ENCODE data around the gene PHF11.
"Not testable (repeated sequence)": the region's sequence is repeated elsewhere in the genome, so short reads cannot be mapped to it uniquely, and the experiment has no call there.

The PHF11 gene

DNA sequence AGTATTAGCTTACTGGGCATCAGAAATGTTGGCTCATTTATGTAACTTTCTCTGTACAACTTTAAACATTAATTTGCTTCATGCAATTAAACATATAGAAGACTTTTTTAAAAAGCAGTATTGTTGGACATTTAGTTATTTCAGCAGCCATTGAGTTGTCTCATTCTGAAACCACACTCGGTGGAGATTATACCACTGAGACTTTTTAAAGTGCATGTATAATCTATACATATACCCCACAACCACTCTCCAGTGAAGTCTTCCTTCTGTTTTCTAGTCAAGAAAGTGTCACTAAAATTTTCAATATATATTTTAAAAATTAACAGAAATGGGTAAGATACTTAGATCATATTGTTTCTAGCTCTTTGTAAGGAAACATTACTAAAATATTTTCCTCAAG, 36.2 kb upstream of the PHF11 start:
- H3K4me1 ChIP-seq (ENCODE audit: control insufficient read depth, insufficient read depth, low read length) = no peaks in the 10 kb centered on the region
- DNase-seq (ENCODE audit: low read depth, low spot score) = no peak
- H3K4me3 ChIP-seq (ENCODE audit: low read length) = no peak overlapping the region
- no peaks in the 10 kb centered on the region for H3K27me3 ChIP-seq (ENCODE audit: control insufficient read depth, insufficient read depth, low read length)
- no peak overlapping the region for H3K27ac ChIP-seq (ENCODE audit: low read length)
- peaks cover 3% of the 10 kb centered on the region; the same call in 1 of the 2 replicates for H3K36me3 ChIP-seq (ENCODE audit: control insufficient read depth, insufficient read depth, low read length)
- H3K9me3 ChIP-seq (ENCODE audit: control insufficient read depth, insufficient read depth, low read length) = peaks cover 1% of the 10 kb centered on the region; the same call in 1 of the 2 replicates
- WGBS (ENCODE audit: insufficient coverage, insufficient read length) = no CpG with 5 or more reads among the region's 1 CpG

DNA sequence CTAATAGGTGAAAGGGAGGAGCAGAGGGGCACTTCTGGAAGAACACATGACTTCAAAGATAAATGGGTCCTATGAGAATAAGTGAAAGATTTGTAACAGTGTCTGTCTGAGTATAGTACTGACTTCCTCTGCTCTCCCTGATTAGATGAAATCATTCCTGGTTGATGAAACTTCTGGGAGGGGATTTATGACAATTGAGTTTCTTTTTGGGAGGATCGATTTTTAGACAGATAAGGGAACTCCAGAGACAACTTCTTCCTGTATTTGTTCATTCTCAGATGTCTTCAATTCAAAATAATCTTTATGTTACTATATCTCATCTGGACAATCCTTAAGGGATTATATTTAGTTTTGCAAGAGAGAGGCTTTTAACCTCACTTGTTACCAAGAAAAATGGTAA, 31.7 kb upstream of the PHF11 start:
- Histone ChIP-seq H3K4me3 (ENCODE audit: low read length) (no peak overlapping the region), H3K27me3 (ENCODE audit: control insufficient read depth, insufficient read depth, low read length) (no peaks in the 10 kb centered on the region), H3K36me3 (ENCODE audit: control insufficient read depth, insufficient read depth, low read length) (peaks cover 3% of the 10 kb centered on the region; the same call in 1 of the 2 replicates), H3K27ac (ENCODE audit: low read length) (no peak overlapping the region), H3K4me1 (ENCODE audit: control insufficient read depth, insufficient read depth, low read length) (no peaks in the 10 kb centered on the region), H3K9me3 (ENCODE audit: control insufficient read depth, insufficient read depth, low read length) (peaks cover 1% of the 10 kb centered on the region; the same call in 1 of the 2 replicates)
- WGBS (ENCODE audit: insufficient coverage, insufficient read length) = no CpG with 5 or more reads among the region's 1 CpG
- no peak for DNase-seq (ENCODE audit: low read depth, low spot score)

DNA sequence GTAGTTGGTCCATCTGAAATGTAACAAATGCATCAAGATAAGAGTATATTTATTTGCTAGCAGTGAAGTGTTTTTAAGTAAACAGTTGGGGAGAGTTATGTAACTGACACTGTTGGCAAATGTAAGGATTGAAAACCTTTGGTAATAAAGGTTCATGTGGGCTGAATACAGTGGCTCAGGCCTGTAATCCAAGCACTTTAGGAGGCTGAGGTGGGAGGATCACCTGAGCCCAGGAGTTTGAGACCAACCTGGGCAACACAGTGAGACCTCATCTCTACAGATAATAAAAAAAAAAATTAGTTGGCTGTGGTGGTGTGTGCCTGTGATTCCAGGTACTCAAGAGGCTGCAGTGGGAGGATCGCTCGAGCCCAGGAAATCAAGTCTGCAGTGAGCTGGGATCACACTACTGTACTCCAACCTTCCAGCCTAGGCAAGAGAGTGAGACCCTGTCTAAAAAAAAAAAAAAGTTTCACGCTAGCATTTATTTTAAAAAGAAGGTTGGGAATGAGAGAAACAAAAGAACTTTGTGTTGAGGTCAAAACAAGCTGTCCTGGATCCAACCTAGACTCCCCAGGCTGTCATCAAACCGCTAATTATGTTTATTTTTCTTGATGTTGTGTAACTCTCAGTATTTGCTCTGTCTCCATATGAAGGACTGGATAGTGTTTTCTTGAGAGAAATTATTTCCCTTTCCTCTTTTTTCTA, 31.0 kb upstream of the PHF11 start:
- no peak overlapping the region for H3K27ac ChIP-seq (ENCODE audit: low read length)
- H3K4me3 ChIP-seq (ENCODE audit: low read length) = no peak overlapping the region
- H3K27me3 ChIP-seq (ENCODE audit: control insufficient read depth, insufficient read depth, low read length) = no peaks in the 10 kb centered on the region
- DNase-seq (ENCODE audit: low read depth, low spot score) = no peak
- no CpG with 5 or more reads among the region's 4 CpGs for WGBS (ENCODE audit: insufficient coverage, insufficient read length)
- no peaks in the 10 kb centered on the region for H3K4me1 ChIP-seq (ENCODE audit: control insufficient read depth, insufficient read depth, low read length)
- peaks cover 3% of the 10 kb centered on the region; the same call in 1 of the 2 replicates for H3K36me3 ChIP-seq (ENCODE audit: control insufficient read depth, insufficient read depth, low read length)
- peaks cover 1% of the 10 kb centered on the region; the same call in 1 of the 2 replicates for H3K9me3 ChIP-seq (ENCODE audit: control insufficient read depth, insufficient read depth, low read length)

DNA sequence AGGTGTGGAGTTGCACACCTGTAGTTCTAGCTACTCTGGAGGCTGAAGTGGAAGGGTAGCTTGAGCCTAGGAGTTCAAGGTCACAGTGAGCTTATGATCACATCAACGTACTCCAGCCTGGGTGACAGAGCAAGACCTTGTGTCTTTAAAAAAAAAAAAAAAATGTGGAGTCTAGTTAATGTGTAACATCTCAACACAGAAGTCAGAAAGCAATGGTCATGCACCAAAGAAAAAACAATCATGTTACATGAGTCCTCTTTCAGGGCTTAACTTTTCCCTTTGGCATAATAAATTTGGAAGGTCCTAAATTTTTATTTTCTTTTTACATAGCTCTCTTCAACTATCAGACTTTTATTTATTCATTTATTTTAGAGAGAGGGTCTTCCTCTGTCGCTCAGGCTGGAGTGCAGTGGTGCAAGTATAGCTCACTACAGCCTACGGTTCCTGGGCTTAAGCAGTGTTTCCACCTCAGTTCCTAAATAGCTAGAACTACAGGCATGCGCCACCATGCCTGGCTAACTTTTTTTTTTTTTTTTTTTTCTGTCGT, 29.4 kb upstream of the PHF11 start:
- peaks cover 1% of the 10 kb centered on the region; the same call in 1 of the 2 replicates for H3K9me3 ChIP-seq (ENCODE audit: control insufficient read depth, insufficient read depth, low read length)
- no peak for DNase-seq (ENCODE audit: low read depth, low spot score)
- H3K36me3 ChIP-seq (ENCODE audit: control insufficient read depth, insufficient read depth, low read length) = peaks cover 3% of the 10 kb centered on the region; the same call in 1 of the 2 replicates
- no CpG with 5 or more reads among the region's 5 CpGs for WGBS (ENCODE audit: insufficient coverage, insufficient read length)
- H3K27me3 ChIP-seq (ENCODE audit: control insufficient read depth, insufficient read depth, low read length) = no peaks in the 10 kb centered on the region
- H3K4me1 ChIP-seq (ENCODE audit: control insufficient read depth, insufficient read depth, low read length) = no peaks in the 10 kb centered on the region
- no peak overlapping the region for H3K27ac ChIP-seq (ENCODE audit: low read length)
- H3K4me3 ChIP-seq (ENCODE audit: low read length) = no peak overlapping the region

DNA sequence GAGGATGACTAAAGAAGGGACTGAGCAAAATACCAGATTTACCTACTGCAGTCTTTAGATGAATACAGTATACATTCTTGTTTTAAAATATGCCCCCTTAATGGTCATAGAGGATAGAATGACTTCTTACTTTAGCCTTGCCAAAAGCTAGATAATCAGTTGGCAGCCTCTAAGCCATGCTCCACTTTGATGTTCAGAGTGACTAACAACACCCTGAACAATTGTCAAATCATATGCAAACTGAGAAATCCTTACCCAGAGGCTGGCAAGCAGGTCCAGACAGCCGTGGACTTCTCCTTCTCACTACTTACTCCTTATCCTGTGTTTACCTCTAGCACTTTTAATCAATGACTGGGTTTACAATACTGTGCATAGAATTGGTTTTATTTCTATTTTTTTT, 23.6 kb upstream of the PHF11 start:
- Histone ChIP-seq H3K27ac (ENCODE audit: low read length) (no peak overlapping the region), H3K9me3 (ENCODE audit: control insufficient read depth, insufficient read depth, low read length) (no peaks in the 10 kb centered on the region)

DNA sequence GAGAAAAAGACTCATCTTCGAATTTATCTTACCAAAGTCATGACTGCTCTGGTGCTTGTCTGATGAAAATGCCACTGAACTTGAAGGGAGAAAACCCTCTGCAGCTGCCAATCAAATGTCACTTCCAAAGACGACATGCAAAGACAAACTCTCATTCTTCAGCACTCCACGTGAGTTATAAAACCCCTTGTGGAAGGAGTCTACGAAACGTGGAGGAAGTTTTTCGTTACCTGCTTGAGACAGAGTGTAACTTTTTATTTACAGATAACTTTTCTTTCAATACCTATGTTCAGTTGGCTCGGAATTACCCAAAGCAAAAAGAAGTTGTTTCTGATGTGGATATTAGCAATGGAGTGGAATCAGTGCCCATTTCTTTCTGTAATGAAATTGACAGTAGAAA, 19.2 kb upstream of the PHF11 start:
- Histone ChIP-seq H3K36me3 (ENCODE audit: control insufficient read depth, insufficient read depth, low read length) (no peaks in the 10 kb centered on the region), H3K9me3 (ENCODE audit: control insufficient read depth, insufficient read depth, low read length) (no peaks in the 10 kb centered on the region), H3K27me3 (ENCODE audit: control insufficient read depth, insufficient read depth, low read length) (no peaks in the 10 kb centered on the region), H3K4me3 (ENCODE audit: low read length) (no peak overlapping the region), H3K4me1 (ENCODE audit: control insufficient read depth, insufficient read depth, low read length) (no peaks in the 10 kb centered on the region), H3K27ac (ENCODE audit: low read length) (no peak overlapping the region)
- no peak for DNase-seq (ENCODE audit: low read depth, low spot score)
- WGBS (ENCODE audit: insufficient coverage, insufficient read length) = no CpG with 5 or more reads among the region's 7 CpGs

More for the DNA sequence above, 23.6 kb upstream of the PHF11 start:
- Histone ChIP-seq H3K4me3 (ENCODE audit: low read length) (no peak overlapping the region), H3K27me3 (ENCODE audit: control insufficient read depth, insufficient read depth, low read length) (no peaks in the 10 kb centered on the region), H3K4me1 (ENCODE audit: control insufficient read depth, insufficient read depth, low read length) (no peaks in the 10 kb centered on the region), H3K36me3 (ENCODE audit: control insufficient read depth, insufficient read depth, low read length) (no peaks in the 10 kb centered on the region)
- WGBS (ENCODE audit: insufficient coverage, insufficient read length) = no CpG with 5 or more reads among the region's 1 CpG
- no peak for DNase-seq (ENCODE audit: low read depth, low spot score)

DNA sequence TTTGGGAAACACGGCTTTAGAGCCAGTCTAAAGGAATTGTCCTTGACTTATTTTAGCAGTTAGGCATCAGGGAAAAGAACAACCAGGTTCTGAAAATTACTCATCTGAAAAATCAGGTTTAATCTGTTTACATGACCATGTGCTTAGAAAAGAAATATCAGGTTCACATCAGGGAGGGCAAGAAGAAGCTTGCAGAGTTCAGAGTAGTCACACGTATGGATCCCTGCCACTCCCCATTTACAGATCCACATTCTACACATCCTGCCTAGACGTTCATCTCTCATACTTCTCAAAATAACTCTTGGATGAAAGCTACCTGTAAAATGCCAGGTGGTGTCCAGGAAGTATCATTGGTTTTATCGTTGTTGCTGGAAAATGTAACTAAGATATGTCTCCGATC, 14.0 kb upstream of the PHF11 start:
- no peak overlapping the region for H3K27ac ChIP-seq (ENCODE audit: low read length)
- H3K4me1 ChIP-seq (ENCODE audit: control insufficient read depth, insufficient read depth, low read length) = no peaks in the 10 kb centered on the region
- no peaks in the 10 kb centered on the region for H3K9me3 ChIP-seq (ENCODE audit: control insufficient read depth, insufficient read depth, low read length)
- no peaks in the 10 kb centered on the region for H3K27me3 ChIP-seq (ENCODE audit: control insufficient read depth, insufficient read depth, low read length)
- DNase-seq (ENCODE audit: low read depth, low spot score) = no peak
- no peaks in the 10 kb centered on the region for H3K36me3 ChIP-seq (ENCODE audit: control insufficient read depth, insufficient read depth, low read length)
- H3K4me3 ChIP-seq (ENCODE audit: low read length) = no peak overlapping the region
- no CpG with 5 or more reads among the region's 5 CpGs for WGBS (ENCODE audit: insufficient coverage, insufficient read length)

DNA sequence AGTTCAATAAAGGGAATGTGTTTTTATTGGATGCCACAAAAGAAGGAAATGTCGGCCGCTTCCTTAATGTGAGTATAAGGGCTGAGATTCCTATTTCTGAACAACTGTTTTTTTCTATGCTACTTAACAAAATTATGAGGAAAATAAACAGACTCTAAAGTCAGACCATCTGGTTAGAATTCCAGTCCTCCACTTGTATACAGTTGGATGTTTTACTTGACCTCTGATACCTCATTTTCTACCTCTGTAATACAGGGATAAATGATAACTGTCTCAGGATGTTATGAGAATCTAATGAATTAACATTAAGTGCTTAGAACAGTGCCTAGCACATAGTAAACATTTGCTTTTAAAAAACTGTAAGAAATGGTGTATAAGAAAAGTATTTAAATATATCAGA, 7.2 kb upstream of the PHF11 start:
- Histone ChIP-seq H3K4me1 (ENCODE audit: control insufficient read depth, insufficient read depth, low read length) (no peaks in the 10 kb centered on the region), H3K36me3 (ENCODE audit: control insufficient read depth, insufficient read depth, low read length) (no peaks in the 10 kb centered on the region), H3K4me3 (ENCODE audit: low read length) (no peak overlapping the region), H3K9me3 (ENCODE audit: control insufficient read depth, insufficient read depth, low read length) (no peaks in the 10 kb centered on the region), H3K27ac (ENCODE audit: low read length) (no peak overlapping the region), H3K27me3 (ENCODE audit: control insufficient read depth, insufficient read depth, low read length) (no peaks in the 10 kb centered on the region)
- DNase-seq (ENCODE audit: low read depth, low spot score) = no peak
- WGBS (ENCODE audit: insufficient coverage, insufficient read length) = no CpG with 5 or more reads among the region's 2 CpGs

DNA sequence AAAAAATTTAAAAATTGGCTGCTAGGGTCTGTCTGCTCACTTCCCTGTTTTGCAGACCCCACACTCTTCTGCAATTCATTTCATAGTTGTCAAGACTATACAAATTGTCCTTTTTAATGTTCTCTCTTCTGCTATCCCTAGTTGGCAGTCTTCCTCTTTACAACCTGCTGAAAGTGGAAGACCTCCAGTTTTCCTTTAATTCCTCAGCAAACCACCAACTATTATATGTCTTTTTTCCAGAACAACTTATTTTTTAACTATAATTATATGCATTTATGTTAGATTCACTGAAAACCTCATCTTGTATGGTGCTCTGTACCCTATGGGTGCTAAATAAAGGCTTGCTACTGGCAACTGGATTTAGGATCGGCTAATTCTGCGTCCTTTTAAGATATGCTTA, 1.1 kb upstream of the PHF11 start:
- Histone ChIP-seq H3K4me3 (ENCODE audit: low read length) (no peak overlapping the region), H3K27me3 (ENCODE audit: control insufficient read depth, insufficient read depth, low read length) (no peaks in the 10 kb centered on the region), H3K27ac (ENCODE audit: low read length) (no peak overlapping the region), H3K4me1 (ENCODE audit: control insufficient read depth, insufficient read depth, low read length) (no peaks in the 10 kb centered on the region), H3K9me3 (ENCODE audit: control insufficient read depth, insufficient read depth, low read length) (no peaks in the 10 kb centered on the region), H3K36me3 (ENCODE audit: control insufficient read depth, insufficient read depth, low read length) (no peaks in the 10 kb centered on the region)
- WGBS (ENCODE audit: insufficient coverage, insufficient read length) = no CpG with 5 or more reads among the region's 2 CpGs
- no peak for DNase-seq (ENCODE audit: low read depth, low spot score)

DNA sequence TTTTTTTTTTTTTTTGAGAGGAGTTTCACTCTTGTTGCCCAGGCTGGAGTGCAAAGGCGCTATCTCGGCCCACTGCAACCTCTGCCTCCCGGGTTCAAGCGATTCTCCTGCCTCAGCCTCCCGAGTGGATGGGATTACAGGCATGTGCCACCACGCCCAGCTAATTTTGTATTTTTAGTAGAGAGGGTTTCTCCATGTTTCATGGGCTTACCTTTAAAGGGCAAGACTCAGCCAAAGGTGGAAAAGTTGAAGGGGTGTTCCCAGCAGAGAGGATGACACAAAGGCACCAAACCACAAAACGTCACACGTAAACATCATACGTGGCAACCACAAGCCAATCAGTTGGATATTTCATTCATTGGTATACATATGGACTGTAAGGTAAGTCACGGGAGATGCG, 1.1 kb downstream of the PHF11 start:
- not testable (repeated sequence) for H3K4me1 ChIP-seq (ENCODE audit: control insufficient read depth, insufficient read depth, low read length); DNase-seq (ENCODE audit: low read depth, low spot score); H3K4me3 ChIP-seq (ENCODE audit: low read length); H3K36me3 ChIP-seq (ENCODE audit: control insufficient read depth, insufficient read depth, low read length); H3K27me3 ChIP-seq (ENCODE audit: control insufficient read depth, insufficient read depth, low read length); H3K27ac ChIP-seq (ENCODE audit: low read length); H3K9me3 ChIP-seq (ENCODE audit: control insufficient read depth, insufficient read depth, low read length)
- WGBS (ENCODE audit: insufficient coverage, insufficient read length) = no CpG with 5 or more reads among the region's 11 CpGs

DNA sequence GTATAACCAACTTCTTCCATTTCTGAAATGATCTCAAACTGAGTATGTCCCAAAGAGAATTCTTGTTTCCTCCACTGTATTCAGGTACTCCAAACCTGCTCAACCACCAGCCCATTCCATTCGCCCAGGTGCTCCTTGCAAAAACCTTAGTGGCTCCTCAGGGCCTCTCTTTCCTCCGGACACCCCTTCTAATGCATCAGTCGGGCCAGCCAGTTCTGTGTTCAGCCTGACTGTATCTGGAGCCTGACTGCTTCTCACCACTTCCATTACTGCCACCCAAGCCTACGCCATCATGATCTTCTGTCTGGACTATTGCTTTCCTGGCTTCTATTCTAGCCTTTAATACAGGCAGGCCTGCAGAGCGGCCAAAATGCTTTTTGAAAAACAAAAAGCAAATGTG, 1.5 kb downstream of the PHF11 start:
- no peaks in the 10 kb centered on the region for H3K4me1 ChIP-seq (ENCODE audit: control insufficient read depth, insufficient read depth, low read length)
- H3K27me3 ChIP-seq (ENCODE audit: control insufficient read depth, insufficient read depth, low read length) = no peaks in the 10 kb centered on the region
- DNase-seq (ENCODE audit: low read depth, low spot score) = no peak
- no peaks in the 10 kb centered on the region for H3K9me3 ChIP-seq (ENCODE audit: control insufficient read depth, insufficient read depth, low read length)
- H3K27ac ChIP-seq (ENCODE audit: low read length) = no peak overlapping the region
- H3K36me3 ChIP-seq (ENCODE audit: control insufficient read depth, insufficient read depth, low read length) = no peaks in the 10 kb centered on the region
- no peak overlapping the region for H3K4me3 ChIP-seq (ENCODE audit: low read length)
- no CpG with 5 or more reads among the region's 5 CpGs for WGBS (ENCODE audit: insufficient coverage, insufficient read length)

All from iPS DF 6.9 (cell line).